ENCODE results near the gene RASL10A.
"Not testable (repeated sequence)": the region's sequence is repeated elsewhere in the genome, so short reads cannot be mapped to it uniquely, and the experiment has no call there.

RASL10A gene

DNA sequence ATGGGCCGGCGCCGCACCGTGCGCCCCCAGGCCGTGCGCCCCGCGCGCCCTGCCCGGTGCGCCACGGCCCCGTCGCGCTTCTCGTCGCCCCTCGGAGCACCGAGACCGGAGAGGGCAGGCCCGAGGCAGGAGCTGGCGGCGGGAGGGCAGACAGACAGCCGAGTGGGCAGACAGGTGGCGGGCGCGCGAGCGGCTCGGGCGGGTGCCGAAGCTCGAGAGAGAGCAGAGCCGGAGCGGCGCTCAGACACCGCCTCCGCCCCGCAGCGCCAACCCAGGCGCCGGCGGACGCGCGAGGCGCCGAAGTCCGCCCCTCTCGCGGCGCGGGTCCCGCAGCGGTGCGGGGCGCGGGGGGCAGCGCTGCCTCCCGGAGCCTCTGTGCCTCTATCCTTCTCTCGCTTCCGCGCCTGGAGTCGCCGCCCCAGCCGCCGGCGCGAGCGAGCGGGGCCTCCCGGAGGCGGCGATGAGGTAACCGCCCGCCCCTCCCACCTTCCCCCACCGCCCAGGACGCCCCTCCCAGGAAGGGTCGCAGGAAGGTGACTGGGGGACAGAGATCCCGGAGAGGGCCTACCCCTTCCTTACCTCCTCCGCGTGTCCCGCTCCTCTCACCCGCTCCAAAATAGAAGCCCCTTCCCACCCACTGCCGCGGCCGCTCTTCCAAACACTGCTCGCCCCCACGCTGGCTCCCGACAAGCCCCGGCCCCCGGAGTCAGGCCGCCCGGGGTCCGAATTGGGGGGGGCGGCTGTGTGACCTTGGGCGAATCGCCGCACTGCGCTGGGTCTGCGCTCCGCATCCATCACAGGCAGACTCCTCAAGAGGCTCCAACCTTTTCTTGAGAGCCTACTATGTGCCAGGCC, at the start of gene RASL10A:
RASL10A (minus strand) TSS at position 412 of the 855 bp plus-strand sequence. CDS start 451 bp downstream, outside the sequence.
- DNase-seq (ENCODE audit: low read depth, low spot score), result no peak

- peak; percentile 9 for DNase-seq (ENCODE audit: low read depth, low spot score)
Observed at GRCh38 chr22:29359469-29359868, 44.0 kb upstream of the RASL10A start.

GRCh38 chr22:29357193-29357890, 41.8 kb upstream of the RASL10A start:
- DNase-seq (ENCODE audit: low read depth, low spot score), result not testable (repeated sequence)

DNA sequence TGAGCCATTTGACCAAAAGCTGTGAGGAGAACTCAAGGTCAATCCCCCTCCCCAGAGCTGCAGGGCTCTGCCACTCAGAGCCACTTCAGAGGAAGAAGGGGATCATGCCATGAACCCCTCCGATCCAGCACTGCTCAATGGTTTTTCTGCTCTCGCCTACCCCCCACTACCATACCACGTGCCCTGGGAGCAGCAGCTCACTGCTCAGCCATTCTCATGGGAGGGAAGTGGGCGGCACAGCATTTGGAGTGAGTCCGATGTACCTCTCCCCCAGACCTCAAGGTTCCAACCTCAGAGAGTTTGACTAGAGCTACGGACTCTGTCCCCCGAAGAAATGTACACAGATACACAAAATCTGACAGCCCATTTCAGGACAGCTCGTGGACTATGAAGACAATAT, 38.4 kb upstream of the RASL10A start:
- no peak for DNase-seq (ENCODE audit: low read depth, low spot score)

GRCh38 chr22:29353286-29353685, 37.8 kb upstream of the RASL10A start:
- DNase-seq (ENCODE audit: low read depth, low spot score), result no peak

- no peak for DNase-seq (ENCODE audit: low read depth, low spot score)
Observed at GRCh38 chr22:29352778-29353177, 37.3 kb upstream of the RASL10A start.

- no peak for DNase-seq (ENCODE audit: low read depth, low spot score)
Observed at GRCh38 chr22:29351891-29352290, 36.4 kb upstream of the RASL10A start.

DNA sequence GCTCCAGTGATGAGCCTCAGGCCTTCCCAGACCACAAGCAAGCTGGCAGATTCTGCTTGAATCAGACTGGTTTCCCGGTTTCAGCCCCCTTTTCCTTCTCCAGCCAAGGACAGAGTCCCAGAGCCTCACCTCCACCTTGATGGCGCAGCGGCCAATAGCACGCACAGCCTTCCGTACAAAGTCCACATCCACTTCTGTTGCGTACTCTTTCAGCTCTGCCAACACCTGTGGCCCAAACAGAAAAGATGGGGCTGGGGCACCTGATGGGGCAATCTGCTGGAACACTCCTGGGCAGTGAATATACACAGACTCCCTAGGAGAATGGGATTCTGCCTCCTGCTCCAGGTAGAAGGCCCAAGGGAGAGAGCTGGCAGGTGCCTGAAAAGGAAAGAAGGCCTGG, 35.5 kb upstream of the RASL10A start:
- DNase-seq (ENCODE audit: low read depth, low spot score), result no peak

DNA sequence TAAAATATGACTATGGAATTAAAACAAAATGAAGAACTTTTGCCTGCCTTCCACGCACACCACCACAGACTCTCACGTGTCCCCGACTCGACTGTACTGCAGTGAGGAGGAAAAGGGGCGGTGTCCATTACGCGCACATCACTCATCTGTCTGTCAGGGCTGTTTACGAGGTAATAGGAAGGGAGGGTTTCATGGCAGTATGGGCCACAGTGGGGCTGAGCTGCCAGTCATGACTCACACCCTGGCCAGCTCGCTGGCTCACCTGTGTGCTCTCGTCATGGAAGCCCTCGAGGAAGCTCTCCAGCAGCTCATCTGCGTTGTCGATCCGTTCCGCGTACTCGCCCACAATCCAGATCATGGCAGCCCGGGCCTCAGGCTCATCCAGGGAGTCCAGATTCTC, 33.5 kb upstream of the RASL10A start:
- DNase-seq (ENCODE audit: low read depth, low spot score), result no peak

GRCh38 chr22:29348041-29348440, 32.5 kb upstream of the RASL10A start:
- DNase-seq (ENCODE audit: low read depth, low spot score), result no peak

DNA sequence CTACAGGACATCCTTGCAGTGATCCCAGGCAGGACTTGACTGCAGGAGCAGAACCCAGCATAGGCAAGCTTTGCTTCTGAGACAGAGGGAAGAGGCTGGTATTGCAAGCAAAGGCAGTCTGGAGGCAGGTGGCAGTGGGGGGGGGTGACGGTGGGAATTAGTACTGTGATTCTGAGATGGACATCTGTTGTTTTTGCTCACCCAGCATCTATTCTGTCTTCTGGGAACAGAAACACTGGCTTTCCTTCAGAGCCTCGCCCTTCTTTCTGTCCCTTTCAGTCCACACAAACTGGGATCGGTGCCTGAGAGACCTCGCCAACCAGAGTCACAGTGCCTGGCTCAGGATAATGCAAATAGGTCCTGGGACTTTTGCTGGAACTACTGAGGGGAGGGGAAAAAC, 31.2 kb upstream of the RASL10A start:
- no peak for DNase-seq (ENCODE audit: low read depth, low spot score)

DNA sequence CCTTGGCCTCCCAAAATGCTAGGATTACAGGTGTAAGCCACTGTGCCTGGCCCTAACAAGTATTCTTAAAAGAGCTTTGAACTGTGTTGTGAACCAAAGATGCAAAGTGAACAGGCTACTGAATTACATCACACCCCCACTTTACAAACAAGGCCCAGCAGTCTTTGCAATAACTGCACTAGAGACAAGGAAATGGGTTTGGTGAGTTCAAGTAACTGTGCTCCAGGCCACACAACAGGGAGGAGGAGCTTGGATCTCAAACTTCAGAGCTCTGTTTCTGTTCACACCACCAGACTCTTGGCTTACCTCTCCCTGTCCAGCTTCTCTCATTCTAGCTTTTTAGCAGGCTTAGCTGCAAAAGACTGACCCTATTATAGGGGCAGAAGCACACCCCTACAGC, 30.4 kb upstream of the RASL10A start:
- DNase-seq (ENCODE audit: low read depth, low spot score), result no peak

- not testable (repeated sequence) for DNase-seq (ENCODE audit: low read depth, low spot score)
Observed at GRCh38 chr22:29344889-29345288, 29.4 kb upstream of the RASL10A start.

GRCh38 chr22:29344137-29344536, 28.6 kb upstream of the RASL10A start:
- no peak for DNase-seq (ENCODE audit: low read depth, low spot score)

- DNase-seq (ENCODE audit: low read depth, low spot score), result no peak
Observed at GRCh38 chr22:29343313-29343805, 27.9 kb upstream of the RASL10A start.

GRCh38 chr22:29342577-29343312, 27.2 kb upstream of the RASL10A start:
- no peak for DNase-seq (ENCODE audit: low read depth, low spot score)

GRCh38 chr22:29342177-29342576, 26.7 kb upstream of the RASL10A start:
- DNase-seq (ENCODE audit: low read depth, low spot score), result no peak

DNA sequence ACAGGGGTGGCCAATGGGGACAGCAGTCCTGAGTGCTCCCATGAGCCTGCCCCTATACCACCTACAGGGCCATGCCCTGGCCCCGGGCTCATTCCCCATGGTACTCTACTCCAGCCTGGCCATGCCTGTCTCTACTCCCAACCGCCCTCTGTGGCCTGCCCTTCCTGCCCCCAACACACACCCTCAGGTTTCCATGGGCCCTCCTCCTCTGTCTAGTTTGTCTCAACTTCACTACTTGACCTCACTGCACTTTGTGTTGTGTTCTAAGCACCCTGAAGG, 26.3 kb upstream of the RASL10A start:
- DNase-seq (ENCODE audit: low read depth, low spot score), result no peak

DNA sequence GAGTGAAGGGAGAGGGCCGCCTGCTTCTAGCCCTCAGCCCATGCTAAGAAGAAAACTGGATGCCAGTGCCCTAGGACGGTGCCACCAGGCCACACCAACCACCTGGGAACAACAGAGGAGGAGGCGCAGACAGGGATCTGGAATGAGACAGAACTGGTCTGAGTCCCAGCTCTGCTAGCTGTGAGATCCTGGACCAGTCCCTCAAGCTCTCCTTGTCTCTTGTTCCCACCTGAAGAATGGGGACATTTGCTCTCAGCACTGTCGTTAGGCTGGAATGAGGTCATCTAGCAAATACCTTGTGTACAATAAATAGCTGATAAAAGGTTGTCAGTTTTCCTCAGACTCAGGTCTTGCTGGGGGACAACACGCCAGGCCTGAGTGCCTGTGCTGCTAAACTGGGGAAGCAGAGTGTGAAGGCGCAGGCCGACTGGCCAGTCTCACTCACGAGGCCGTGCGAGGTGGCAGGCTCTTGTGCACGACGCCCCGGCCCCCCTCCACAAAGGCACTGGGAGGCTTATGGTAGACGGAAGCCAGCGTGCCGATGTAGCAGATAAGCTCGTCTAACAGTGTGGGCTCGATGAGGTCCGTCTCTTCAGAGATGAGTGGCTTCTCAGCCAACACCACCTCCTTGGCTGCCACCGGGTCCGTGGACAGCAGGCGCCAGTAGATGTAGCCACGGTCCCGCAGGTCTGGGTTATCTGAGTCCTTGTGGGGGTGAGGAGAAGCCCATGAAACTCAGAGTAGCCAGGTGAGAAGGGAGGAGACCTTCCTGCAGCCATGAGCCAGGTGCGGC, 25.8 kb upstream of the RASL10A start:
- DNase-seq (ENCODE audit: low read depth, low spot score), result no peak

DNA sequence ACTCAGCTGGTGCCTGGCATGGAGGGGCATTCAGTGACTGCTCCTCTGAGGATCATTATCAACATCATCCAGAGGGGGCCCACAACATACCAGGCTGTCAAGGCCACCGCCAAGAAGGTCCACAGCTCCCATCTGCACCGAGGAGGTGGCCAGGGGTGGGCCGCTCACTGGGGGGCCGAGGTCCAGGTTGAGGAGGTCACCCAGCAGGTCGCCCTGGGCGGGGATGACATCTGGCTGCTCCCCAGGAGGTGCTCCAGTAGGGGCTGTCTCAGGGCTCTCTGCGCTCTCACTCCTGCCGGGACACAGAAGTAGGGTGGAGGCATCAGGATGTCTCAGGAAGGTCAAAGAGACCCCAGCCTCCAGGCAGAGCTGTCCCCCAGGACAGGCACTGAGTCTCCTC, 25.1 kb upstream of the RASL10A start:
- DNase-seq (ENCODE audit: low read depth, low spot score), result no peak

DNA sequence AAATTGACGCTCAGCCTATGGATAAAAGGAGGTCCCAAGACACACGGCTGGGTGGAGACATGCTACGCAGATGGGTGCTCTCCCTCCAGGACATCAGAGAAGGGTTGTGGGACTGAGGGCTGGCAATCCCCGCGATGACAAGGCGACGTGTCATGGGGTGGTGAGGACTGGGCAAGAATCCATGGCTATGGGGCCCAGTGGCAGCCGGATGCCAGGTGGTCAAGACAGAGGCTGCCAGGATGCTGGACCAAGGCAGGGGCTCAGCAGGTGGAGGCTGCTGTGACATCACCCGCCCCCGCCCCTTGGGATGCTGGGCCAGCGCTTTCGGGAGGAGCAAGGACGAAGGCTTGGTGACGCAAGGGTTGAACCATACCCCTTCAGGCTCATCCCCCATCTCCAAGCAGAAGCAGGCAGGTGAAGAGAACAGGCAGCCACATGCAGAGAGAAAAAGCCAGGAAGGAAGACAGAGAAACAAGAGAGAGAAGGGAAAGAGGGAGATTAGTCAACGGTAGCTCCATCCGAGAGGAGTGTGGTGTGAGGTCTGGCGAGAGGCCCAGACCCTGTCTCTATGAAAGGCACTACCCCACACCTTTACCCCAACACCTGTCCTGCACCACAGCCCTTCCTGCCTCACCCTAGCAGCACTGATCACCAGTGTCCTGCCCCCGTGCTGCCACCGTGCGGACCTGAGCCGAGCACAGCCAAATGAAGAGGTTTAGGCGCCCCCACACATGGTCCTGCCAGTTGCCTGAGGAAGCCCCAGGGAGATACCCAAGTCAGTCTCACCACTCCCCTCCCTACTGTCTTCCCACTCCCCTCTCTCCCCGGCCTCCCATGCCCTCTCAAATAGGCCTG, 24.1 kb upstream of the RASL10A start:
- no peak for DNase-seq (ENCODE audit: low read depth, low spot score)

Data from iPS DF 19.7 (cell line).